ENCODE measurements around the gene CLTCL1. TPM values are rescaled to one million over a fixed set of nuclear protein-coding genes. Genes with fewer than 3 reads are reported as not detected.

The CLTCL1 gene
- total and polyA plus RNA-seq, 2 experiments from 2014 or later = 8.5 to 10.2 TPM

DNA sequence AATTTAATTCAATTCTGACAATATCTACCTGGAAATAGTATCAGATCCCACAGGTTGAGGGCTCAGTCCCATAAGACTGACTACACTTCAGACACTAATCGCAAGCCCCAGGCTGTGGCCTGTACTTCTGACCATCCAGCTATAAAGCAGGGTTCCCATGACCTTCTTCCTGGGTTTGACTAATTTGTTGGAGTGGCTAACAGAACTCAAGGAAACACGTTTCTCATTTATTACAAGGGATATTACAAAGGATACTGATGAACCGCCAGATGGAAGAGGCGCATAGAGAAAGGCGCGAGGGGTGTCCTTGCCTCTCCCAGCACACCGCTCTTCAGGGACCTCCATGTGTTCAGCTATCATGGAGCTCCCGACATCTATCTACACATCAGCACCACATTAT lies 13.7 kb downstream of the CLTCL1 start:
- H3K4me1 ChIP-seq (ENCODE audit: insufficient read depth) = no peaks in the 10 kb centered on the region
- WGBS, 2 experiments (ENCODE audit: low coverage in 1 of 2, low lambda C conversion rate in 2 of 2, missing lambda C conversion rate in 2 of 2) = 91 to 95% methylated on average over 8 of the region's 8 CpGs
- no peak for DNase-seq
- H3K4me2 ChIP-seq (ENCODE audit: unreplicated experiment) = no peak overlapping the region
- no peaks in the 10 kb centered on the region for H3K27me3 ChIP-seq (replicated peaks; ENCODE audit: insufficient read depth)
- no peaks in the 10 kb centered on the region for H3K9me3 ChIP-seq (ENCODE audit: low read depth)
- no peaks in the 10 kb centered on the region; the same call in 1 of the 2 replicates for H4K20me1 ChIP-seq (ENCODE audit: insufficient read depth)
- H3K79me2 ChIP-seq (ENCODE audit: insufficient read depth) = peaks cover 68% of the 10 kb centered on the region
- no peaks in the 10 kb centered on the region for H3F3A ChIP-seq (ENCODE audit: insufficient read depth)
- TF ChIP-seq EZH2phosphoT487 (IDR thresholded peaks at IDR 0.05; ENCODE audit: insufficient read depth, low read depth) (no peak), EZH2 (IDR thresholded peaks at IDR 0.05; ENCODE audit: insufficient read depth, poor library complexity, severe bottlenecking) (no peak)
- H3K9ac ChIP-seq = no peak overlapping the region
- in situ Hi-C loops (cut with MboI) = no loop called here
- no peak overlapping the region for H2AFZ ChIP-seq
- H3K36me3 ChIP-seq (ENCODE audit: low read depth) = no peaks in the 10 kb centered on the region
- no peak overlapping the region for H3K27ac ChIP-seq
- no peaks in the 10 kb centered on the region for H3K9me2 ChIP-seq (ENCODE audit: insufficient read depth)
- H3K4me3 ChIP-seq = no peak overlapping the region

DNA sequence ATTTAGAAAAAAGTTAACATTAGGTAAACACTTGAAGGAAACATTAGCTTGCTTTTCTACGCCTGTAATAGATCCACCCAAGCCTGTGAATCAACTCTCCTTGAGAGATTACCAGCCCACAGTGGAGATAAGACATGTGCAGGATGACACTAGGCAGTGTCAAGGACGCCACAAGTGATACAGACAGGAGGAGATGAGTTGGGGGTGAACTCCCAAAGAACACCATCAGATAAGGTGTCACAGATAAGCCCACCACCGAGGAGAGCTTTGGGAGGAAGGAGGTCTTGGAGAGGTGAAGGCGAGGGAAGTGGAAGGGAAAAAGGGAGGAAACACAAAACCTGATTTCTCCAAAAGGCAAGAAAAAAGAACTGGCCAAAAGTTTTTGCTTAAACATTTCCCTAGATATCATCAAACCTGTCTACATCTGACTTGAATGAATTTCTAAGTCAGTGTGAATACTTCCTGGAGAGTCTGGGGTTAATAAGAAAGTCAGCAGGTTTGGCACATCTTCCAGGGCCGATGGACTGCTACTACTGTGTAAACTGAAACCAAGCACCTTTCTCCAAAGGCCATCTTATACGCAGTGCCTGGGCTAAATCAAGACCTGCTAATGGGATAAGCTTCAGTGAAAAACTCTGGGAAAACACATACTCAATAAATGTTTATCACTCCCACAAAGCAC lies 15.5 kb downstream of the CLTCL1 start:
- H3K4me3 ChIP-seq = no peak overlapping the region
- no peak overlapping the region for H3K4me2 ChIP-seq (ENCODE audit: unreplicated experiment)
- H3K9me3 ChIP-seq (ENCODE audit: low read depth) = no peaks in the 10 kb centered on the region
- peaks cover 59% of the 10 kb centered on the region for H3K79me2 ChIP-seq (ENCODE audit: insufficient read depth)
- H3F3A ChIP-seq (ENCODE audit: insufficient read depth) = no peaks in the 10 kb centered on the region
- TF ChIP-seq EZH2phosphoT487 (IDR thresholded peaks at IDR 0.05; ENCODE audit: insufficient read depth, low read depth) (no peak), EZH2 (IDR thresholded peaks at IDR 0.05; ENCODE audit: insufficient read depth, poor library complexity, severe bottlenecking) (no peak)
- H3K36me3 ChIP-seq (ENCODE audit: low read depth) = no peaks in the 10 kb centered on the region
- no peak overlapping the region for H3K27ac ChIP-seq
- in situ Hi-C loops (cut with MboI) = no loop called here
- DNase-seq = no peak
- H2AFZ ChIP-seq = no peak overlapping the region
- H4K20me1 ChIP-seq (ENCODE audit: insufficient read depth) = no peaks in the 10 kb centered on the region; the same call in 1 of the 2 replicates
- no peaks in the 10 kb centered on the region for H3K4me1 ChIP-seq (ENCODE audit: insufficient read depth)
- 65 to 67% methylated on average over 6 of the region's 6 CpGs for WGBS, 2 experiments (ENCODE audit: low coverage in 1 of 2, low lambda C conversion rate in 2 of 2, missing lambda C conversion rate in 2 of 2)
- no peak overlapping the region for H3K9ac ChIP-seq
- no peaks in the 10 kb centered on the region for H3K27me3 ChIP-seq (replicated peaks; ENCODE audit: insufficient read depth)
- no peaks in the 10 kb centered on the region for H3K9me2 ChIP-seq (ENCODE audit: insufficient read depth)

DNA sequence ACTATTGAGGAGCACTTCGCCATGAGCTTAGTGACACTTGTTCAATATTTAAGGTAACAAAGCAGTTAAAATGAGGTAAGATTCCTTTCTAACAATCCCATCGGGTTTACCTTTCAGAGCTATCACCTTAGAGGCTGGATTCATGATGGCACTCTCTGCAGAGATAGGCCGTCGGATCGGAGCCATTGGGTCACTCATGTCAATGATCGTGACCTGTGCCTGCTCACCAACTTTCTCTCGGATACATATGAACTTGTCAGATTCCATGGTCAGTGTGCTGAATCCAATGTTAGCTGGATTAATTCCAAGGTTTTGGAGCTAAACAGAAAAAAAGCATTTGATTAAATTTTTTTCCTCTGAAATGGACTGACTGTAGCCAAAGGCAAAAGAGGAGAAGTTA lies 16.0 kb downstream of the CLTCL1 start:
- H2AFZ ChIP-seq = no peak overlapping the region
- H3K27ac ChIP-seq = no peak overlapping the region
- H3K9me2 ChIP-seq (ENCODE audit: insufficient read depth) = no peaks in the 10 kb centered on the region
- in situ Hi-C loops (cut with MboI) = no loop called here
- no peaks in the 10 kb centered on the region for H3K27me3 ChIP-seq (replicated peaks; ENCODE audit: insufficient read depth)
- H3K4me1 ChIP-seq (ENCODE audit: insufficient read depth) = no peaks in the 10 kb centered on the region
- no peaks in the 10 kb centered on the region for H3F3A ChIP-seq (ENCODE audit: insufficient read depth)
- H3K9ac ChIP-seq = no peak overlapping the region
- no peaks in the 10 kb centered on the region for H3K36me3 ChIP-seq (ENCODE audit: low read depth)
- no peak overlapping the region for H3K4me3 ChIP-seq
- H3K9me3 ChIP-seq (ENCODE audit: low read depth) = no peaks in the 10 kb centered on the region
- peaks cover 55% of the 10 kb centered on the region for H3K79me2 ChIP-seq (ENCODE audit: insufficient read depth)
- DNase-seq = no peak
- H3K4me2 ChIP-seq (ENCODE audit: unreplicated experiment) = no peak overlapping the region
- H4K20me1 ChIP-seq (ENCODE audit: insufficient read depth) = no peaks in the 10 kb centered on the region; the same call in 1 of the 2 replicates
- TF ChIP-seq EZH2 (IDR thresholded peaks at IDR 0.05; ENCODE audit: insufficient read depth, poor library complexity, severe bottlenecking) = no peak
- WGBS, 2 experiments (ENCODE audit: low coverage in 1 of 2, low lambda C conversion rate in 2 of 2, missing lambda C conversion rate in 2 of 2) = 96 to 98% methylated on average over 7 of the region's 7 CpGs

DNA sequence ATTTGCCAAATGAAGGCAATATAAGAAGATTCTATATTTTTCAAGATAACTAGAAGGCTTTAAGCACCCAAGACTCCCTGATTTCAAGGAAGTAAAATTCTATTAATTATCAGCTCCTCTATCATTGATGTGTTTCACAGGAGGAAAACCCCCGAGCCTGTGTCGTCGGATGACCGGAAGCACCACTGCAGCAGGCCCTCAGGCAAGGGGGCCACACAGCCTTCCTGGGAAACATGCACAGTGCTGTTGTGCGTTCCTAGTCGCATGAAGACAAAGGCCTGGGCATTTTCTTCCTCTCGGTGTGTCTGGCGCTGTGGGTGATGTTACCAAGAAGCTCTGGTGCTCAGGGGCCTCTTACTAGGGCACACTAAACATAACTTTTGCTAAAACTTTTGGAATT lies 16.4 kb downstream of the CLTCL1 start:
- Histone ChIP-seq H3K4me2 (ENCODE audit: unreplicated experiment) (no peak overlapping the region), H3K9me3 (ENCODE audit: low read depth) (no peaks in the 10 kb centered on the region), H3K27me3 (replicated peaks; ENCODE audit: insufficient read depth) (no peaks in the 10 kb centered on the region), H3F3A (ENCODE audit: insufficient read depth) (no peaks in the 10 kb centered on the region), H3K9ac (no peak overlapping the region), H3K36me3 (ENCODE audit: low read depth) (no peaks in the 10 kb centered on the region), H3K27ac (no peak overlapping the region), H4K20me1 (ENCODE audit: insufficient read depth) (no peaks in the 10 kb centered on the region; the same call in 1 of the 2 replicates), H3K79me2 (ENCODE audit: insufficient read depth) (peaks cover 51% of the 10 kb centered on the region), H3K4me1 (ENCODE audit: insufficient read depth) (no peaks in the 10 kb centered on the region), H3K4me3 (no peak overlapping the region), H2AFZ (no peak overlapping the region), H3K9me2 (ENCODE audit: insufficient read depth) (no peaks in the 10 kb centered on the region)
- in situ Hi-C loops (cut with MboI) = no loop called here
- 97 to 98% methylated on average over 8 of the region's 8 CpGs for WGBS, 2 experiments (ENCODE audit: low coverage in 1 of 2, low lambda C conversion rate in 2 of 2, missing lambda C conversion rate in 2 of 2)
- DNase-seq = no peak
- TF ChIP-seq EZH2 (IDR thresholded peaks at IDR 0.05; ENCODE audit: insufficient read depth, poor library complexity, severe bottlenecking) (no peak), EZH2phosphoT487 (IDR thresholded peaks at IDR 0.05; ENCODE audit: insufficient read depth, low read depth) (no peak)
